Activated CD8-positive, alpha-beta T cell treated with anti-CD3 and anti-CD28 coated beads, Interleukin-2, amount 10 ng/mL, durations not matched to agents 7 days and 5 days (primary cell): ENCODE results near the gene CCL28. TPM values are rescaled to one million over a fixed set of nuclear protein-coding genes. Genes with fewer than 3 reads are reported as not detected.

ENCODE experiments used
- ATAC-seq: fragments of 150-1000 bp; cut with Tn5 transposase; one replicate; pipeline ENCODE4 v1.10.0; 2021; ENCODE audit warnings: moderate library complexity
- CTCF ChIA-PET: fragments of 350-600 bp; sonication (Branson Sonifier 250); formaldehyde crosslinking; loops from one replicate; lab custom pipeline; 2021; ENCODE audit warnings: antibody characterized with exemption; lab: Charles Lee
- POLR2A ChIA-PET: fragments of 350-600 bp; sonication (Branson Sonifier 250); formaldehyde crosslinking; loops from one replicate; lab custom pipeline; 2021; ENCODE audit warnings: antibody characterized with exemption; lab: Charles Lee
- DNase-seq: peaks from one replicate; pipeline ENCODE4 v3.0.0-alpha.2; 2020
- H3K27ac Mint-ChIP-seq: one replicate; pipeline ENCODE4 v1.8.0; 2021; ENCODE audit warnings: mild to moderate bottlenecking, mixed read lengths
- H3K27me3 Mint-ChIP-seq: one replicate; pipeline ENCODE4 v1.8.0; 2021; ENCODE audit warnings: low read depth, mixed read lengths
- H3K36me3 Mint-ChIP-seq: one replicate; pipeline ENCODE4 v1.8.0; 2021; ENCODE audit warnings: low read depth, mixed read lengths
- H3K4me1 Mint-ChIP-seq: one replicate; pipeline ENCODE4 v1.8.0; 2021; ENCODE audit warnings: low read depth, mixed read lengths
- H3K4me3 Mint-ChIP-seq: one replicate; pipeline ENCODE4 v1.8.0; 2021; ENCODE audit warnings: mild to moderate bottlenecking, mixed read lengths
- H3K9me3 Mint-ChIP-seq: one replicate; pipeline ENCODE4 v1.8.0; 2022; ENCODE audit warnings: mixed read lengths; ENCODE audit not compliant: insufficient read depth
- total RNA-seq, 2 experiments: library from RNA; stranded (reverse); gene quantifications; one replicate each; pipeline ENCODE4 v1.2.3, GENCODE V29; 2021

CCL28 gene
- total RNA-seq, 2 experiments from 2014 or later: 10.8 to 11.9 TPM

DNA sequence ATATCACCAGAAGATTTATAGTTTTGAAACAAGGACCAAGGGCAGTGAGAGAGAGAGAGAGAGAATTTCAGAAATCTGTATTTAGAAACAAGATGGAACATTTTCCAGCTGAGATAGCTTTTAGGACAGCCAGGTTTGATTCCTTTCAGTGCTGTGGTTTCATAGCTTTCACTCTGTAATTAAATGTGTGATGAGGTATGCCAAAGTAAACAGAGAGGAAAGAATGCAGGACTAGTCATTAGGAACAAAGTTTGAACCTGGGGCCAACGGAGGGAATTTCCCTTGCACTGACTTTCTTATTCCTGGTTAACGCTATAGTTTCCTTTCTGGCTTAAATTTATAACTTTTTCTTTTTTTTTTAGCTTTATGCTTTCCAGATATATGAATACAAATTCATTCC lies 10.0 kb upstream of the CCL28 start:
- H3K36me3 Mint-ChIP-seq: no peaks in the 10 kb centered on the region
- ATAC-seq (no peak), DNase-seq (no peak)
- H3K4me3 Mint-ChIP-seq: no peak overlapping the region
- no peak overlapping the region for H3K27ac Mint-ChIP-seq
- POLR2A ChIA-PET: no interaction called here
- H3K9me3 Mint-ChIP-seq: no peaks in the 10 kb centered on the region
- no peaks in the 10 kb centered on the region for H3K4me1 Mint-ChIP-seq
- CTCF ChIA-PET: no interaction called here
- peaks cover 3% of the 10 kb centered on the region for H3K27me3 Mint-ChIP-seq

DNA sequence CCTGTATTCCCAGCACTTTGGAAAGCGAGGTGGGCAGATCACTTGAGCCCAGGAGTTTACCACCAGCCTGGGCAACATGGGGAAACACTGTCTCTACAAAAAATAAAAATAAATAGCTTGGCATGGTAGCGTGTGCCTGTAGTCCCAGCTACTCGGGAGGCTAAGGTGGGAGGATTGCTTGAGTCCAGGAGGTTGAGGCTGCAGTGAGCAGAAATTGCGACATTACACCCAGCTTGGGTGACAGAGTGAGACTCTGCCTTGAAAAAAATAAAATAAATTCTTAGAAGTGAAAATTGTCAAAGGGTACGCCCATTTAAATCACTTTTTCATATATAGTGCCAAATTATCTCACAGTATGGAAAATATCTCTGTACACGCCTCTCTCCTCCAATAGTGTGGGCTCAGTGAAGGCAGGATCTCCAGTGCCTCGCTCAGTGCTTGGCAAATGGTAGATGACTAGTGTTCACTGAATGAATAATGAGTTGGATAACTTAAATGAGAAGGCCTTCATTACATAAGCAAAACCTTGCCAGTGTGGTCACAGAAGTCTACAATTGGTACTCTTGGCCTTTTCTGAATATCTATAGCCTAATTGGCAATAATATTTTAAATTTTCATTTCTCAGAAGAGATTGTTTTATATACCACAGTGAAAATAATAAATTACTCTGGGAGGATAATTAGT lies 9.4 kb upstream of the CCL28 start:
- Mint-ChIP-seq H3K27me3 (peaks cover 3% of the 10 kb centered on the region), H3K4me3 (no peak overlapping the region), H3K27ac (no peak overlapping the region), H3K36me3 (no peaks in the 10 kb centered on the region), H3K9me3 (no peaks in the 10 kb centered on the region), H3K4me1 (no peaks in the 10 kb centered on the region)
- POLR2A ChIA-PET: no interaction called here
- DNase-seq: no peak
- ATAC-seq: no peak
- CTCF ChIA-PET: no interaction called here

DNA sequence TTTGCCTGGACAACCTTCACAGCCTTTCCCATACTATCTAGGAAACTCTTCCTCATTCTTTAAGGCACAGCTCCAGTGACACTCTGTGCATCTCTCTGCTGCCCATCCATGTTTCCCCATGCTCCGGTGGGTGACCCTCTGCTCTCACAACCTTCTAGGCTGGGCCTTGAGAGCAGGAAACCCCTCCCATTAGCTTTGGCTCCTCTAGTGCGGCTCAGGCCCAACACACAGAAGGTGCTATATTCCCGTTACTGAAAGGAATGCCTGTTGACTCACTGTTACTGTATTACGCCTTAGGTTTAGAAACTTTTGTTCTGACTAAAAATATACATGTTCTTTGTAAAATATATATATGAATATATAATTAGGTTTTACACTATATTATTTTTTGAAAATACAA lies 8.1 kb upstream of the CCL28 start:
- H3K27me3 Mint-ChIP-seq: peaks cover 3% of the 10 kb centered on the region
- no peak overlapping the region for H3K4me3 Mint-ChIP-seq
- POLR2A ChIA-PET: no interaction called here
- H3K4me1 Mint-ChIP-seq: no peaks in the 10 kb centered on the region
- H3K27ac Mint-ChIP-seq: no peak overlapping the region
- no peaks in the 10 kb centered on the region for H3K9me3 Mint-ChIP-seq
- DNase-seq (no peak), ATAC-seq (no peak)
- no peaks in the 10 kb centered on the region for H3K36me3 Mint-ChIP-seq
- CTCF ChIA-PET: no interaction called here

DNA sequence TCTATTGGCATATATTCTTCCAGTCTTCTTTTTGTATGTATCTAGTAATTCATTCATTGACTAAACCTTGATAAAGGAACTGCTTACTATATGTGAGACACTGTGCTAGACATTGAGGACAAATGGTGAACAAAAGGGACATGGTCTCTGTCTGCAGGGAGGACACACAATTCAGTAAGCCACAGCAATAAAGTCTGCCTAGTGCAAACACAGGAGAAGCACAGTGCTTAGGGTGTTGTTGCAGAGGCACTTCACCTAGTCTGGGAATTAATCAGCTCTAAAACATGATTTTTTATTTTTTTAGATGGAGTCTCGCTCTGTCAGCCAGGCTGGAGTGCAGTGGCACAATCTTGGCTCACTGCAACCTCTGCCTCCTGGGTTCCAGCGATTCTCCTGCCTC lies 6.4 kb upstream of the CCL28 start:
- H3K4me3 Mint-ChIP-seq: no peak overlapping the region

DNA sequence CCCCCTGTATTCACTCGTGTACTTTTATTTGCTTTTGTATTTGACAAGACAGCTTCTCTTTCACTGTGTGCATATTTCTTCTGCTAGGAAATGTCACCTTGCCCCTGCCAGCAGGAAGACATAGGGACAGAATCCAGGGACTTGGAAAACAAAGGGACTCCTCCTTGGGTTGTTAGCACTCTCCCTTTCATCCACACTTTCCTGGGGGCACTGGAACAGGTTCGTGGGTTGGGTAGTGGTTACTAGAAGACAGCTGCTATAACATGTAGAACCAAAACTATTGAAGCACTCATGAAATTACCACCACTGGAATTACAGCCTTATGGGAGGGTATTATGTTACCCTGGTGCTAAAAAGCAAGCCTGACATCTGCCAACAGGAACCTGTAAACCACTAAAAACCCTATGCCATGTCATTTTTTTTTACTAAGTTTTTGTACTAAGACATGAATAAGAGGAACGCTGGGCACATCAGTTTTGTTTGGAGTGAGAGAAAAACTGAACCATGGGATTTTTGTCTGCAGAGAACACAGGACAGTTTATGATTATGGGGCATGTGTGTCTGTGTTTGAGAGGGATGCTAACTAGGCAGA lies 4.7 kb upstream of the CCL28 start:
- ATAC-seq: no peak
- CTCF ChIA-PET: interaction anchor here (1.5 kb wide), 1 partner anchor 67 kb away, joined by 3 read pairs; the partner anchor contains the start of gene TMEM267

More for the DNA sequence above, 6.4 kb upstream of the CCL28 start:
- no peaks in the 10 kb centered on the region for H3K9me3 Mint-ChIP-seq
- ATAC-seq: no peak
- CTCF ChIA-PET: no interaction called here
- no peaks in the 10 kb centered on the region for H3K4me1 Mint-ChIP-seq
- POLR2A ChIA-PET: no interaction called here
- H3K36me3 Mint-ChIP-seq: no peaks in the 10 kb centered on the region
- H3K27me3 Mint-ChIP-seq: peaks cover 3% of the 10 kb centered on the region
- DNase-seq: no peak
- H3K27ac Mint-ChIP-seq: no peak overlapping the region

DNA sequence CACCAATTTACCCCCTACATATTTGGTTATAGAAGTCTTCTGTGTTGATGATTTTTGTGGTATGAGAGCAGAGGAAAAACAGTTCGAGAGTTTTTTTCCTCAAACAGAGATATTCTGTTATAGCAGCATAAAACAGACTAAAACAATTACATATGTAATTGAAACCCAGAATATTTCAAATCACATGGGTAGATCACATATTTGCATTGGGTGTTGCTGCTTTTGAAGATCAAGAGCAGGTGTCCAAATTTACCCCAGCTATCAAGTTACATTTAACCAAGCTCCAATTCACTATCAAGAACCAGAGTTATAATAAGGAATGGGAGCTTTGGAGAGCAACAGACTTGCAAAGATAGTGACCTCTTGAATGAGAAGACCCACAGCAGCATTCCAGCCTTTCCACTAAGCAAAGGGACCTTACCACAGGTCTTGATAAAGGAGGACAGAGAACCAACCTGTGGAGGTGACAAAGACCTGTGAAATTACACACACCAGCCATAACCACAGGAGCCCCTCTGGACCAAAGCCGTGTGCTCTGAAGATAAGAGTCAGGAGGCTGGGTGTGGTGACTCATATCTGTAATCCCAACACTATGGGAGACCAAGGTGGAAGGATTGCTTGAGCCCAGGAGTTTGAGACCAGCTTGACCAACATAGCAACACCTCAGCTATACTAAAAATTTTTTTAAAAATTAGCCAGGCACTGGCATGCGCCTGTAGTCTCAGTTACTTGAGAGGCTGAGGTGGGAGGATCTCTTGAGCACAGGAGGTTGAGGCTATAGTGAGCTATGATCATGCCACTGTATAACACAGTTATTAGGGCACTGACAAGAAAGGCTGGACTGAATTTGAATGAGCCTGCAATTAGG lies 4.0 kb upstream of the CCL28 start:
- H3K4me3 Mint-ChIP-seq: no peak overlapping the region
- POLR2A ChIA-PET: no interaction called here
- ATAC-seq (no peak), DNase-seq (no peak)
- peaks cover 3% of the 10 kb centered on the region for H3K27me3 Mint-ChIP-seq
- H3K27ac Mint-ChIP-seq: no peak overlapping the region
- no peaks in the 10 kb centered on the region for H3K36me3 Mint-ChIP-seq
- CTCF ChIA-PET: interaction anchor here (1.5 kb wide), 1 partner anchor 68 kb away, joined by 3 read pairs; the partner anchor contains the start of gene TMEM267
- no peaks in the 10 kb centered on the region for H3K9me3 Mint-ChIP-seq
- no peaks in the 10 kb centered on the region for H3K4me1 Mint-ChIP-seq

More for the DNA sequence above, 4.7 kb upstream of the CCL28 start:
- no peak for DNase-seq
- H3K27me3 Mint-ChIP-seq: peaks cover 3% of the 10 kb centered on the region
- no peak overlapping the region for H3K27ac Mint-ChIP-seq
- no peaks in the 10 kb centered on the region for H3K4me1 Mint-ChIP-seq
- H3K4me3 Mint-ChIP-seq: no peak overlapping the region
- POLR2A ChIA-PET: no interaction called here
- no peaks in the 10 kb centered on the region for H3K36me3 Mint-ChIP-seq
- H3K9me3 Mint-ChIP-seq: no peaks in the 10 kb centered on the region

DNA sequence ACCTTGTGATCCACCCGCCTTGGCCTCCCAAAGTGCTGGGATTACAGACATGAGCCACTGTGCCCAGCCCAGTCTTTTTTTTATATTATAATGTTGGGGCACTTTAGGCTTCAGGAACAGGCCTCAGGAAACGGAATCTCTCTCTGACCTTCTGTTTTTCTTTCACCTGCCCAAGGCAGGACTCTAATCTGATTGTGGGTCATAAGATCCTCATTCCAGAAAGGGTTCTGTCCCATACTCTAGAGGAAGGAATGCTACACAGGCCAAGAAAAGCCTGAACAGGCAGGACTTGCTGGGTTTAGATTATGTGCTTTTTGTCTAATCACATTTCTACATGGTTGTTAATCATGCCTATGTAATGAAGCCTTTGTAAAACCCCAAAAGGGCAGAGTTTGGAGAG lies 1.8 kb upstream of the CCL28 start:
- ATAC-seq (no peak), DNase-seq (no peak)
- Mint-ChIP-seq H3K4me1 (no peaks in the 10 kb centered on the region), H3K27ac (no peak overlapping the region), H3K4me3 (no peak overlapping the region), H3K9me3 (no peaks in the 10 kb centered on the region), H3K27me3 (no peaks in the 10 kb centered on the region), H3K36me3 (no peaks in the 10 kb centered on the region)
- ChIA-PET POLR2A (no interaction called here), CTCF (no interaction called here)

DNA sequence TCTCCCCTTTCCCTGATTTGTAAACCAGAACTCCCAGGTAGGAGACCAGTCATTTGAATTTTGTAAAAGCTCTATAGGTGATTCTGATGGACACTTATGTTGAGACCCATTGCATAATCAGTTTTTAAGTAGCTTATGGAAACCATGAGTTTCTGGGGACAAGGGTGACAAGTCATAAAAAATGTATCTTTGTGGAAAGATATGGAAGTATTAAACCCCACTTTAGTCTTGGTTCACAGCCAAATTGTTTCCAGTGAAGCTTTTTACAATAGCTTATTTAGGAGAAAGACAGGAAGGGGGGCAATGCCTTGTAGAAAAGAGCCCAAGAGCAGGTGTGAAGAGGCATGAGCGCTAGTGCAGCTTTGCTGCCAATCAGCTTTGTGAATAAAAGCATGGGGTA lies 453 bp upstream of the CCL28 start:
- H3K36me3 Mint-ChIP-seq: no peaks in the 10 kb centered on the region
- CTCF ChIA-PET: no interaction called here
- no peak for ATAC-seq
- no peak for DNase-seq
- no peaks in the 10 kb centered on the region for H3K4me1 Mint-ChIP-seq
- POLR2A ChIA-PET: no interaction called here
- H3K4me3 Mint-ChIP-seq: no peak overlapping the region
- no peak overlapping the region for H3K27ac Mint-ChIP-seq
- H3K9me3 Mint-ChIP-seq: no peaks in the 10 kb centered on the region
- H3K27me3 Mint-ChIP-seq: no peaks in the 10 kb centered on the region

DNA sequence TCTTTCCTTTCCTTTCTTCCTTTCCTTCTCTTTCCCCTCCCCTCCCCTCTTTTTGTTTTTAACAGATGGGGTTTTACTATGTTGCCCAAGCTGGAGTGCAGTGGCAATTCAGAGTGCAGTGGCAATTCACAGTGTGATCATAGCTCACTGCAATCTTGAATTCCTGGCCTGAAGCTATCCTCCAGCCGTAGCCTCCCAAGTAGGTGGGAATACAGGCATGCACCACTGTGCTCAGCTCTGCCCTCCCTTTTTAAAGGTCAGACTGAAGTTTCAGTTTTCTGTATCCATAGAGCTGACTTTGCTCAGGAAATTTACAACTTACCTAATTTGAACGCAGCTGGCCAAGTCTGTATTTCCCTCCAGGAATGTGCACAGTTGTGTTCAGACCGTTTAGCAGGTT lies 696 bp downstream of the CCL28 start:
- peaks cover 2% of the 10 kb centered on the region for H3K27me3 Mint-ChIP-seq
- no peak for DNase-seq
- CTCF ChIA-PET: interaction anchor here (1.0 kb wide), 1 partner anchor 22 kb away, joined by 4 read pairs; no protein-coding TSS in a partner anchor
- POLR2A ChIA-PET: no interaction called here
- H3K27ac Mint-ChIP-seq: no peak overlapping the region
- no peaks in the 10 kb centered on the region for H3K9me3 Mint-ChIP-seq
- H3K4me3 Mint-ChIP-seq: no peak overlapping the region
- H3K36me3 Mint-ChIP-seq: no peaks in the 10 kb centered on the region
- H3K4me1 Mint-ChIP-seq: no peaks in the 10 kb centered on the region
- no peak for ATAC-seq

DNA sequence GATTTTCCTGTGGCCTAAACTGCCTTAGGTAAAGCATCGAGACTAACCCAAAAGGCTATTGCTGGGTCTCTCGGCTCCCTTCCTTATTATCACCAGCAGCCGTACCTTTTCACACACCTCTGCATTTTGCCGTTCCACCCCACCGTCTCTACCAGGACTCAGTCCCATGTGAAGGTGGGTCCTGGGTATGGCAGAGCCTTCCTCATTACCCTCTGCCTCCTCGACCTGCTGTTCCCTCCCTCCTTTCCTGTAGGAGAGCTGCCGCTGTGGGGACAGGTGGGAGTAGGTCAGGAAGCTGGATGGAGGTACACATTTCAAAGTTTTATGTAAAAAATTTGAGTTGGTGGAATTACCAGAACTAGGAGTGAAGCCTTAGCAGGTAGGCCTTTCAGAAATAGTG lies 1.8 kb downstream of the CCL28 start:
- POLR2A ChIA-PET: no interaction called here
- Mint-ChIP-seq H3K27ac (no peak overlapping the region), H3K4me3 (no peak overlapping the region), H3K4me1 (no peaks in the 10 kb centered on the region), H3K36me3 (no peaks in the 10 kb centered on the region), H3K9me3 (peaks cover 2% of the 10 kb centered on the region), H3K27me3 (peaks cover 4% of the 10 kb centered on the region)
- DNase-seq (no peak), ATAC-seq (no peak)
- CTCF ChIA-PET: interaction anchor here (1.0 to 1.2 kb wide), 2 partner anchors 21 to 79 kb away, joined by 3 to 4 read pairs; no protein-coding TSS in a partner anchor

DNA sequence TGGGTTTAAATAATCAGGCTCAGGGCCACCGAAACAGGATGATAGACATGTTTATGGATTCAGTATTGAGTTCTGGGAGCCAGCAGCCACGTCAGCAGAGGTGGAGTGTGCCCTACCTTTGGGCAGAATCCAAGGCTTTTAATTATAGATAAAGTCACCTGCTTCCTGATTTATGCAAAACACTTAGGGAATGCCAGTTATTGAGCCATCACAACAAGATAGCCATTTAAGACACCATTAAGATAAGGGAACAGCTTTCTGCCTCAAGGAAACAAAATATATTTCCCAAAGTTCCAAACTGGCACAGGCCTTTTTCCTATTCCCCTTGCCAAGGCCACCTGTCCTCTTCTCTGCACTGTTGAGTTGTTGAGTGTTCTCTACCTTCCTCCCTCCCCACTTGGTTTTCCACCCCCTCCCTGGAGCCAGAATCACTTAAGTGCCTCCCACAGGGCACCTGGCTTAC lies 2.4 kb downstream of the CCL28 start:
- H3K36me3 Mint-ChIP-seq: no peaks in the 10 kb centered on the region
- ATAC-seq: no peak
- CTCF ChIA-PET: interaction anchor here (1.2 kb wide), 1 partner anchor 79 kb away, joined by 3 read pairs; no protein-coding TSS in a partner anchor
- POLR2A ChIA-PET: no interaction called here
- no peaks in the 10 kb centered on the region for H3K4me1 Mint-ChIP-seq
- no peak for DNase-seq
- H3K27me3 Mint-ChIP-seq: peaks cover 9% of the 10 kb centered on the region
- no peak overlapping the region for H3K27ac Mint-ChIP-seq
- H3K4me3 Mint-ChIP-seq: no peak overlapping the region
- peaks cover 8% of the 10 kb centered on the region for H3K9me3 Mint-ChIP-seq
